RKO (cell line): ENCODE data around the gene MAPKBP1.

ENCODE experiments used
- DNase-seq: peaks from one replicate; pipeline ENCODE4 v3.0.0-alpha.2; 2016; ENCODE audit warnings: low spot score

Gene MAPKBP1

DNA sequence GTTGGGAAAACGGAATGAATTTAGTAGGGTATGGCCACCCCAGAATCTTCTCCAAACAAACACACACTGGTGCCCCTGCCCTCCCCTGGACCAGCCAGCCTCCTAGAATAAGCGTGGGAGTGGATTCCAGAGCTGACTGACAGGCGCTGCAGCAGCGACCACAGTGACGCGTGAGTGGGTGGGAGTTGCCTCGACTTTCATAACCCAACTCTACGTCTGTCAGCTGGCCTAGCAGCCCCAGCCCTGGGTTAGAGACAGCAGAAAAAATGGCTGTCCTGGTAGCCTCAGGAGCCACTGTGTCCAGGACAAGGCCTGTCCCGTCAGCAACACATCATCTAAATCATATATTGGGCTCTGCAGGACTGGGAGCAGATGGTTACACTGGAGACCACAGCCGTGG lies 74.3 kb downstream of the MAPKBP1 start:
- no peak for DNase-seq

DNA sequence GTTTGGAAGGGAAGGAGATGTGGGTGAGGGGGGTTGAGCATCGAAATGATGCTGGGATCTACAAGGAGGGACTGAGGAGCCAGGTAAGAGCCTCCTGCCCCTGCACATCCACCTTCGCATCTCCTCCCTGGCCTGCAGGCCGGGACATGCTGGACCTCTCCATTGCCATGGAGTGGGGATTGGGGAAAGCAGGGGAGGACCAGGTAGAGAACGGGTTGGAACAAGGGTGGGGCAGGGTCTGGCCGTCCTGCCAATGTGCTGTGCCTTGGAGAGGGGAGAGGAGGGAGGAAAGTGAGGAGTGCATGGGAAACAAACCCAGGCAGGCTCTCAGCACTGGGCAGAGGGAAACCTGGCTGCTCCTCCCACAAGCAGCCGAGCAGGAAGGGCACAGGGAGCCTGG lies 74.9 kb downstream of the MAPKBP1 start:
- no peak for DNase-seq

DNA sequence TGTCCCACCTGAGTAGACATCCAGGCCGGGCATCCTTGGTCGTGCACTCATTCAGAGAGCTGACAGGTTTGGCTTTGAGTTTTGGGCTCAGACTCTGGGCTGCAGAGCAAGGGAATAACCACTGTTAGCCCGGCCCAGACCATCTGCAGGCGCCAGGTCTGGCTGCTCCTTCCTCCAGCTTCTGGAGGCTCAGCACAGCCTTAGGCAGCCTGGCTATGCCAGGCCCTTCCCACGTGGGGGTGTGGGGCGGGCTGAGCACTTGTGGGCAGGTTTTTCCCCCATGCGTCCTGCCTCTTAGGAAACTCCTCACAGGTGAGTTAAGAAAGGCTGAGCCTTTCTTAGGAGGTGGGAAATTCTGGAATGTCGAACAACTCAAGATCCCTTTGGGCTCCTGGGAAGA lies 75.6 kb downstream of the MAPKBP1 start:
- DNase-seq: no peak

- DNase-seq: no peak
Observed at GRCh38 chr15:41850482-41851166, 76.3 kb downstream of the MAPKBP1 start.

- no peak for DNase-seq
Observed at GRCh38 chr15:41851167-41851523, 76.9 kb downstream of the MAPKBP1 start.

- no peak for DNase-seq
Observed at GRCh38 chr15:41851755-41852370, 77.6 kb downstream of the MAPKBP1 start.

DNA sequence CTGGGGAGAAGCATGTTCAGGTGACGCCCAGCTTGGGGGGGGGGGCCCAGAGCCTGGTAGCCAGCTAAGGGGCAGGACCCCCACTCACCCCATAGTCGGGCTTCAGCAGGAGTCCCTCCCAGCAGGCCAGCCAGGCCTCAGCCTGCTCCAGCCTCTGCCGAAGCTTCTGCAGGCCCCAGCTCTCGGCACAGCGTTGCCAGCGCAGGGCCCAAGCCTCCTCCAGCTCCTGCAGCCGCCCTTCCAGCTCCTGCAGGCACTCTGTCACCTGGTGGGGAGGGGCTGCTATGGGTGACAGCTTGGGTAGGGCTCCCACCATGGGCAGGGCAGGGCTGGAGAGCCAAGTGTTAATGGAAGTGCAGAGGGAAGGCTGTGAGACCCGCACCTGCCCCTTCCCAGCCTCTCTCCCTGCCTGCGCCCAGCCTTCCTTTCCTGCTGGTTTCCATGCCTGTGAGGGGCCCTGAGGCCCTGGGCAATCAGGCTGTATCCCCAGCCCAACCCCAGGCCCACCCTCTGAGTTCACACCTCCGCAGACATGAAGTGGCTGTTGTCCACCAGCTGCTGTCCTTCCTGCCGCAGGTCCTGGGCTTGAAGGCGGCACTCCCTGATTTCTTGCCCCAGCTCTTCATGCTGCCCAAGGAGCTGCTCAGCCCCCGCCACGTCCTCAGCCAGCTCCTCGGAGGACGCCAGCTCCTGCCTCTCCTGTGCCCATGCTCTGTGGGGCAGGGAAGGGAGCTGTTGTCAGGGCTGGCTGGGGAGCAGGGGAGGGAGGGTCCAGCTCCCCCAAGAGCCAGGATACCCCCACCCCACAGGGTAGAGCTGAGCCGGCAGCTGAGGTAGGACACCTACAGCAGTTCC lies 78.7 kb downstream of the MAPKBP1 start:
- no peak for DNase-seq

DNA sequence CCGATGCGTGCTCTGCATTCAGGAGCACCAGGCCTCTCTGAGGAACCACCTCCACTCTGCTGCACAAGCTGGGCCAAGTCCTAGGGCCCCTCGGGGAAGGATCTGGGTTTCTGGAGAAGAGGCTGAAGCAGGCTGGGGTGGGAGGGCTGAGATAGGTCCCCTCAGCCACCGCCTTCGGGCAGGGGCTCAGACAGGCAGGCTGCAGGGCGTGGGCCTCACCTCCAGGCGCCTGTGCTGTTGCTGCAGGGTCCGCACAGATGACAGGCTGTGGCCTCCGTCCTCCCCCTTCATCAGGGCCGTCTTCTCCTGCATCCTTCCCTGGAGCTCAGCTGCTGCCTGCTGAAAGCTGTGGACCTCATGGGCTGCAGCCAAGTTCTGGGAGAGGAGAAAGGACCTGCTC lies 79.5 kb downstream of the MAPKBP1 start:
- no peak for DNase-seq

DNA sequence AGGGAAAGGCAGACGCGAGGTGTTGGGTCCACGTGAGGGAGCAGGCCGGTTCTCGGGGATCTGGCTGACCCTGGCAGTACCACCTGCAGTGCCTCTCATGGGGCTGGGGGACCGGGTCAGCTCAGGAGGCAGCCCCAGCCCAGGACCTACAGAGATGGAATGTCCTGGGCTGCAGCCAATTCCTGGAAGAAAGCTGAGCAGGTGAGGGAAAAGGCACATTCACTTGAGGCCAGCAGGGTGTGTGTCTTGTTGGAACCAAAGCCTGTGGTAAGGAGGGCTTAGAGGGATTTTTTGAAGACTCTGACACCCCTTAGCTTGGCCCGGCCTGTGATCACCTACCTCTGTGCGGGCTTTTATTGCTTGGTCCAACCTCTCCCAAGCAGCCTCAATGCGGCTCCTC lies 80.2 kb downstream of the MAPKBP1 start:
- DNase-seq: no peak

DNA sequence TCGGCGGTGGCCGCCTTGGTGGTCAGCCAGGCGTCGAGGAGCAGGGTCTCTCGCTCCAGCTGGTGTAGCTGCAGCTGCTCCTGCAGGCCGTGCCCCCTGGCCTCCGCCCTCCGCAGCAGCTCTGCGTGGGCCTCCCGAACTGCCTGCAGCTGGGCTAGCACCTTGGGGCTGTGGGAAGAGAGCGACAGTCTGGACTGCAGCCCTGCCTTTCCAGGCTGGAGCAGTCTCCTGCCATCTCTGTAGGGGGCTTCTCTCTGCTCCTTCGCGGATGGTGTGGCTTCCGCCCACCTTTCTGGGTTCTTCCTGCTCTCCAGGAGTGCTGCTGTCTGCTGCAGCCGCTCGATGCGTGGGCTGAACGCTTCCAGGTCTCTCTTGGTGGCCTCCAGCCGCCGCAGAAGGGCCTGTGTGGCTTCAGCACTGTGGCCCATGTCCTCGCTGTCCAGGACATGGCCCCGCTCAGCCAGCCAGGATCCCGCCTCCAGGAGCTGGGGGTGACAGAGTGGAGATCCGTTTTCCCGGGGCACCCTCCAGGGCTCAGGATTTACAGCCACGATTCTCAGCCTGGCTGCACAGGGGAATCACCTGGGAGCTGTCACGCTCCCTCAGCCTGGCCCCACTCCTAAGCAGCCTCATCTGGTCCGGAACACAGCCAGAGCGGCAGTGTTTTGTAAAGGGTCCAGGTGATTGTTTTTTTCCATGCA lies 81.1 kb downstream of the MAPKBP1 start:
- no peak for DNase-seq

- DNase-seq: no peak
Observed at GRCh38 chr15:41856262-41856661, 82.0 kb downstream of the MAPKBP1 start.

DNA sequence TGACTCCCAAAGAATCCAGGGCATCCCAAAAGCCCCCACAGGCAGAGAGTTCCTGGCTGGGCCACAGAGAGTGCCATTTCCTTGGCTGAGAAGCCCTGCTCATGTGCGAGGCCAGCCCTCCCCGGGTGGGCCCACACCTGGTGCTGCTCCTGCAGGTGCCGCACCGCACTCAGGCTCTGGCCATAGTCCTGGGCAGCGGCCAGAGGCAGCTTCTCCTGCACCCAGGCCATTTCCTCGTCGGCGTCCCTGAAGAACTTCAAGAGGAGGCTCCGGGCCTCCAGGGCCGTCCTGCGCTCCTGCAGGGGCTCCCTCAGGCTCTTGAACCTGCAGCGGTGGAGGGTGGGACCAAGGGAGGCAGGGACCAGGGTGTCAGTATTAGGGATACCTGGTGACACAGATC lies 82.4 kb downstream of the MAPKBP1 start:
- no peak for DNase-seq

GRCh38 chr15:41857316-41857715 lies 83.0 kb downstream of the MAPKBP1 start:
- no peak for DNase-seq

DNA sequence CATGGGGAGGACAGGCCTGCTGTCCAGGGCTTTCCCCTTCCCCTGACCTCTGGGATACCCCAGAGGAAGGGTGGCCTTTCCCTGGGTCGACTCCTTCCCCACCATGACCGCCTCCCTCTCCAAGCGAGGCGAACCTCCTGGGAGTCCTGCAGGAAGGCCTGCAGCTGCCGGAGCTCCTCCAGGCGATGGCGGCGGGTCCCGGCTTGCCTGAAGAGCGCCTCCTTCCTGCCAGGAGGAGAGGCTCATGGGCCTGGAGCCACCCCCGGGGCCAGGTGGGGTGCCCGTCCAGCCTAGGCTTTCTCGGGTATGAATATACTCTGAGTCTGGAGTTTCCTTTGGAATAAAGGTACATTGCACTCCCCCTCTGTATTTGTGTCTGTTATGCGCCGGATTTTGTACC lies 84.5 kb downstream of the MAPKBP1 start:
- DNase-seq: no peak

- DNase-seq: no peak
Observed at GRCh38 chr15:41860049-41860828, 86.0 kb downstream of the MAPKBP1 start.

DNA sequence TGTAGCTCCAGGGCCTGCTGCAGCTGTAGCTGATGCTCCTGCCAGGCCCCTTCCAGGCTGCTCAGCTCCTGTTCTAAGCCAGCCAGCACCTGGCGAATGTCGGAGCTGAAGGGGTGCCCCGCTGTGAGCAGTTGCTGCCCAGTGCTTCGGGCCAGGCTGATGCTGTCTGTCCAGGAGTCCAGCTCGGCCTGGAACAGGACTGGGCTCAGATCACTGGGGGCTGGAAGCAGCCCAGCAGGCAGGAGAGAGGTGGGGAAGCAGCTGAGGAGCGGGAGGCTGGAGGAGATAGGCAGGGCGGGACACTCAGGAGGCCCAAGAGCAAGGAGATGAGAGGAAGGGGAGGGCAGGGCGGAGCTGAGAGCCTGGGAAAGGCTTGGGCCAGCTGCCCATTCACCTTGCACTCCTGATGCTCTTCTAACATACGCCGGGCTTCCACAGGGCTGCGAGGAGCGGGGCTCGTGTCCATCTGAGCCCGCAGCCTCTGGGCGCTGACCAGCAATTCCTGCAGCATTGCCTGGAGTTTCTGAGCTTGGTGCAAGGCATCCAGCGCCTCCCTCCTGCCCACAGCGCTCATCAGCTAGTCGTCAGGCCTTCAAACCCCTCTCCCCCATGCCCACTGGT lies 87.6 kb downstream of the MAPKBP1 start:
- no peak for DNase-seq

GRCh38 chr15:41862515-41863116 lies 88.3 kb downstream of the MAPKBP1 start:
- no peak for DNase-seq

DNA sequence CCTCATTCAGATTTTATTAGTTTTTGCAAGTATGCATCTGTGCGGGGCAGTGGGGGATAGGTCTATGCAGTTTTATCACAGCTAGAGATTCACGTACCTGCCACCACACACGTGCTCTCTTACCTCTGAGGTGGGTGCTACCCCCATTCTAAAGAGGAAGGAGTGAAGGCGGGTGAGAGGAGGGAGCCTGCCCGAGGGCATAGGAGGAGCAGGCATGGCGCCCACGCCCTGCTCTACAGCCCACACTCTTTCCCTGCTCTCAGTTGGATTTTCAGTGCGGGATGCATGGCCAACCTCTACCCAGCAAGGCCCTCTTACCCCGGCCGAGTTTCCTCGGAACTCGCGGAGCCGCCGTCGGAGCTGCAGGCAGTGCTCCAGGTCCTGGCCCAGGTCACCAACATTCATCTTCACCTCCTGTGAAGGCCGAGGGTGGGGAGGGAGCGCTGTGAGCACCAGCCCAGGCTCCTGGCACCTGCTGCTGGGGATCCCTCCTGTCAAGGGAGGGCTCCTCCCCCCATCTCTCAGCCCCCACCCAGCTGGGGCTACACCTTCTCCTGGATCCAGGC lies 91.3 kb downstream of the MAPKBP1 start:
- DNase-seq: no peak

DNA sequence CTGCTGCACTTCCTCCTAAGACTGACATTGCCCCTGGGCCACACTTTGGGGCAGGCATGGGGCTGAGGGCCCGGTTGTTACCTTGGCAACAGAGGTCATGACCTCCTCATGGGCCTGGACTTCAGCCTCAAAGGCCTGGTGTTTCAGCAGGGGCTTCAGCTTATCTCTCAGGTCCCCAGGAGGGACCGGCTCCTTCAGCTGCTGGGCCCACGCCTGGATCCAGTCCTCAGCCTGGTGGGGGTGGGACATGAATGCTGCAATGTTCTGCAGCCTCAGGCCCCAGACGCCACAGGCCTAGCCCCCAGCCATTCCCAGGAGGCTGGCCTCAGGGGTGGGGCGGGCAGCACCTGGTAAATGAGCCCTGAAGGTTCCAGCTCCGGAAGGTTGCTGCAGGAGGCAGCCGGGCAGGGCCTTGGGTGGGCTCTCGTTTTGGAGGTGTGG lies 92.0 kb downstream of the MAPKBP1 start:
- DNase-seq: no peak

DNA sequence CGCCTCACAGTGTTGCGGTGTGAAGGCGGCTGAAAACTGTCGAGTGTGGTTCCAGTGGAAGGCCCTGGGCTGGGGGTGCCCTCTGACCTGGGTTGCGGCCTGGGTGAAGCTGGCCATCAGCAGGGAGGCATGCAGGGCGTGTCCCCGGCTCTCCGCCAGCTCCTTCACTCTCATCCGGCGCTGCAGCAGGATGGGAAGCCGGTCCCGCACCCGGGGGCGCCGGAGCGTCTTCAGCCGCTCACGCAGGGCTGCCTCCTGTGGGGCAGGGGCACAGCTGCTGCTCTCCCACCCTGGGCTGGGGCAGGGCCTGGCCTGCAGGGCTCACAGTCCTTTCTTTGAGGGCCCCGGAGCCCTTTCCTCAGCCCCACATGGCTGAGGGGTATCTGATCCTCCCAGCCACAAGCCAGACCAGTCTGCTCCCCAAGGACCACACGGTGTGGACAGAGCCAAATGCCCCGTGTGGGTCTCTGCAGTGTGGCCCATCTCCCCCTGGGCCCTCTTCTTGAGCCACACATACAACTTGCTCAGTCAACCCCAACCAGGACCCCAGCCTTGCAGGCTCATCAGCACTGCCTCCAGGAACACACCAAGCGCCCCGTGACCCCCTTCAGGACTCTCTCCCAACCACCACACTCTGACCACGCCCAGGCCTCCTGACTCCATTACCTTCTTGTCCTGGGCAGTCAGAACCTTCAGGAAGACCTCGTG lies 92.7 kb downstream of the MAPKBP1 start:
- no peak for DNase-seq
